Breast epithelium (tissue), 4 donors: ENCODE results near the gene KCNK15. TPM values are rescaled to one million over a fixed set of nuclear protein-coding genes. Genes with fewer than 3 reads are reported as not detected.

Experiments used
- DNase-seq, 2 donors: peaks; one replicate each; pipeline ENCODE4 v3.0.0-alpha.2; 2019; ENCODE audit warnings: low spot score in 2 of 2
- H3K27ac ChIP-seq, 2 donors: fragments of 200-600 bp; sonication (generic) in 1 of 2; one replicate each; pipeline ENCODE4 v1.5.1; 2016 to 2019; ENCODE audit warnings: mild to moderate bottlenecking in 1 of 2
- H3K27me3 ChIP-seq, 2 donors: fragments of 200-600 bp; sonication (generic) in 1 of 2; one replicate each; pipeline versions ENCODE4 v1.5.1 to v1.6.0; 2017 to 2019; ENCODE audit warnings: control low read depth in 1 of 2, mild to moderate bottlenecking in 1 of 2
- H3K36me3 ChIP-seq: fragments of 200-600 bp; one replicate; pipeline ENCODE4 v1.5.1; 2019
- H3K4me1 ChIP-seq, 2 donors: fragments of 200-600 bp; sonication (generic); one replicate each; pipeline ENCODE4 v1.5.1; 2016 to 2019; ENCODE audit warnings: control low read depth in 1 of 2
- H3K4me3 ChIP-seq, 3 donors: fragments of 200-600 bp; sonication (generic); 1 replicate in 2 of 3; 2 replicates in 1 of 3; pipeline ENCODE4 v1.5.1; 2016 to 2019; ENCODE audit warnings: mild to moderate bottlenecking in 3 of 3, moderate library complexity in 2 of 3
- H3K9me3 ChIP-seq, 2 donors: fragments of 200-600 bp; sonication (generic) in 1 of 2; one replicate each; pipeline ENCODE4 v1.5.1; 2016 to 2019; ENCODE audit warnings: control low read depth in 1 of 2
- POLR2A ChIP-seq: fragments of 450-650 bp; IDR thresholded peaks from one replicate; pipeline ENCODE4 v1.6.1; 2016; ENCODE audit warnings: antibody characterized with exemption, mild to moderate bottlenecking, moderate library complexity
- POLR2AphosphoS5 ChIP-seq, 3 donors: sonication (generic); formaldehyde crosslinking; IDR thresholded peaks; one replicate each; pipeline ENCODE4 v1.6.1; 2017; ENCODE audit warnings: antibody characterized with exemption in 3 of 3
- intact Hi-C: fragments of 100-400 bp; cut with DNase I; formaldehyde crosslinking; loops from one replicate; pipeline ENCODE4 v1.15.1; 2023; ENCODE audit warnings: low total_unique reads
- total RNA-seq, 3 donors: library from RNA; depleted of rRNA; stranded (reverse); fragments of >200 nt; gene quantifications; one replicate each; pipeline ENCODE4 v1.1.0, GENCODE V29; 2016
- TF ChIP-seq, protein P1 (sequence below), 3 donors: fragments of 450-650 bp; IDR thresholded peaks; one replicate each; pipeline ENCODE4 v1.5.1; 2016 to 2017; ENCODE audit warnings: antibody characterized with exemption in 3 of 3, mild to moderate bottlenecking in 3 of 3, moderate library complexity in 3 of 3

The KCNK15 gene
- total RNA-seq, 3 donors from 2014 or later, result 5.0 to 7.3 (median 5.6) TPM

DNA sequence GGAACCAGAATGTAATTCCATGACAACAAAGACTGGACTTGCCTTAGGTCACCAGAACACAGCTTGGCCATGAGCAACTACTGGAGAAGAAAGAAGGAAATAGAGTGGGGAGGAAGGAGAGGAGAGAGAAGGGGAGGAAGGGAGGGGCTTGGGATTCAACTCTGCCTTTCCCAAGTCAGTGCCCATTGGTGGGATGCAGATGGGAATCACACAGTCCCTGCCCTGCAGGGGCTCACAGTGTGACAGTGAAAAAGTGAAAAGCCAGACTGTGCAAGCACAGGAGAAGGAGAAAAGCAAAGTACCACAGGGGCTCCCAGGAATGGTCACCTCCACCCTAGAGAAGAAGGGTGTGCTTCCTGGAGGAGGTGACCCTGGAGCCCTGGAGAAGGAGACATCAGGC lies 50.6 kb downstream of the KCNK15 start:
- TF ChIP-seq POLR2AphosphoS5 (IDR thresholded peaks at IDR 0.05) (no peak), POLR2A (no peak)
- TF ChIP-seq, protein P1, sequence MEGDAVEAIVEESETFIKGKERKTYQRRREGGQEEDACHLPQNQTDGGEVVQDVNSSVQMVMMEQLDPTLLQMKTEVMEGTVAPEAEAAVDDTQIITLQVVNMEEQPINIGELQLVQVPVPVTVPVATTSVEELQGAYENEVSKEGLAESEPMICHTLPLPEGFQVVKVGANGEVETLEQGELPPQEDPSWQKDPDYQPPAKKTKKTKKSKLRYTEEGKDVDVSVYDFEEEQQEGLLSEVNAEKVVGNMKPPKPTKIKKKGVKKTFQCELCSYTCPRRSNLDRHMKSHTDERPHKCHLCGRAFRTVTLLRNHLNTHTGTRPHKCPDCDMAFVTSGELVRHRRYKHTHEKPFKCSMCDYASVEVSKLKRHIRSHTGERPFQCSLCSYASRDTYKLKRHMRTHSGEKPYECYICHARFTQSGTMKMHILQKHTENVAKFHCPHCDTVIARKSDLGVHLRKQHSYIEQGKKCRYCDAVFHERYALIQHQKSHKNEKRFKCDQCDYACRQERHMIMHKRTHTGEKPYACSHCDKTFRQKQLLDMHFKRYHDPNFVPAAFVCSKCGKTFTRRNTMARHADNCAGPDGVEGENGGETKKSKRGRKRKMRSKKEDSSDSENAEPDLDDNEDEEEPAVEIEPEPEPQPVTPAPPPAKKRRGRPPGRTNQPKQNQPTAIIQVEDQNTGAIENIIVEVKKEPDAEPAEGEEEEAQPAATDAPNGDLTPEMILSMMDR (IDR thresholded peaks at IDR 0.05), result no peak
- no peak overlapping the region for H3K27ac ChIP-seq
- no peaks in the 10 kb centered on the region for H3K4me1 ChIP-seq
- intact Hi-C loops, result no loop called here
- DNase-seq, result no peak
- H3K4me3 ChIP-seq, result no peak overlapping the region
- peaks cover 0 to 4% of the 10 kb centered on the region in 2 donors for H3K27me3 ChIP-seq
- no peaks in the 10 kb centered on the region for H3K36me3 ChIP-seq
- H3K9me3 ChIP-seq, result no peaks in the 10 kb centered on the region

DNA sequence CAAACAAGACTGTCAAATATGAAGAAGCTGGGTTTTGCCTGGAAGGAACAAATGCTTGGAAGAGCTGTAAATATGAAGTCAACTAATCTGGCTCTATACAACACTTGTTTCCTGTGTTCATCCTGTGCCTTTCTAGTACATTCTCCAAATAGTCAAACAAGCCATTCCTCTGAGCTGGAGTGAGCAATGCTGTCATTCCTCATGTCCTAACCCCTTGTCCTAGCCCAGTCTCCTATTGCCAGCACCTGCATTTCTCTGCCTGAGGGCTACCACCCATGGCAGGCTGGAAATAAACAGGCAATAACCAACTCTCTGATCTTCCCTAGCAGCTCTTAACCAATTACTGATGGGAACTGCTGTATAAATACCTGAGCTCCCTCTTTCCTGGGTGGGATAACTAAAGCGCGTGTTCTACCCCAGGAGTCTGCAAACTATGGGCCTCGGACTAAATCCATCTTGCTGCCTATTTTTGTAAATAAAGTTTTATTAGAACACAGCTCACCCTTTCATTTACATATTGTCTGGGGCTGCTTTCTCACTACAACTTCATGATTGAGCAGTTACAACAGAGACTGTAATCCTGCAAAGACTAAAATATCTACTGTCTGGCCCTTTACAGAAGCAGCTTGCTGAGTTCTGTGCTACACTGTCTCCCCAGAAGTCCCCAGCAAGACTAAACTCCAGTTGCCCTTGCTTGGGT lies 51.2 kb downstream of the KCNK15 start:
- Histone ChIP-seq H3K27me3 (peaks cover 0 to 4% of the 10 kb centered on the region in 2 donors), H3K36me3 (no peaks in the 10 kb centered on the region), H3K4me1 (no peaks in the 10 kb centered on the region), H3K27ac (no peak overlapping the region), H3K4me3 (no peak overlapping the region), H3K9me3 (no peaks in the 10 kb centered on the region)
- intact Hi-C loops, result no loop called here
- no peak for DNase-seq
- TF ChIP-seq POLR2AphosphoS5 (IDR thresholded peaks at IDR 0.05) (no peak), POLR2A (no peak)
- TF ChIP-seq, protein P1 (IDR thresholded peaks at IDR 0.05), result no peak

DNA sequence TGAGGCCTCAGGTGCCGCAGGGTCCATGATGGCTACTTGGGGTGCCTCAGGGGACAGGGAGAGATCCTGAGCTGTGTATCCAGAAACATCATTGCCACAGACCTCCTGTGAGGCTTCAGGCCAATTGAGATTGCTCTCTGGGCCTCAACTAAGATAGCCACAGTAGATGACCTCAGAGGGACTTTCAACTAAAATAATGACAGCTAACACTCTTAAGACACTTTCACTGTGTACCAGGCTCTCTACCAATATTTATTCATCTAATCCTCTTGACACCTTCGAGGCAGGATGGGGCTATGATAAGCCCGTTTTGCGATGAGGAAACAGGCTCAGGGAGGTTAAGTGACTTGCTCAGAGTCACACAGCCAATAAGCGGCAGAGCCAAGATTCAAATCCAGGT lies 54.0 kb downstream of the KCNK15 start:
- no peaks in the 10 kb centered on the region for H3K9me3 ChIP-seq
- DNase-seq, result no peak
- no peak overlapping the region for H3K4me3 ChIP-seq
- no peak overlapping the region for H3K27ac ChIP-seq
- H3K4me1 ChIP-seq, result no peaks in the 10 kb centered on the region
- intact Hi-C loops, result no loop called here
- no peak for TF ChIP-seq POLR2AphosphoS5 (IDR thresholded peaks at IDR 0.05)
- TF ChIP-seq, protein P1 (IDR thresholded peaks at IDR 0.05), result no peak
- TF ChIP-seq POLR2A, result no peak
- peaks cover 0 to 4% of the 10 kb centered on the region in 2 donors for H3K27me3 ChIP-seq
- no peaks in the 10 kb centered on the region for H3K36me3 ChIP-seq

DNA sequence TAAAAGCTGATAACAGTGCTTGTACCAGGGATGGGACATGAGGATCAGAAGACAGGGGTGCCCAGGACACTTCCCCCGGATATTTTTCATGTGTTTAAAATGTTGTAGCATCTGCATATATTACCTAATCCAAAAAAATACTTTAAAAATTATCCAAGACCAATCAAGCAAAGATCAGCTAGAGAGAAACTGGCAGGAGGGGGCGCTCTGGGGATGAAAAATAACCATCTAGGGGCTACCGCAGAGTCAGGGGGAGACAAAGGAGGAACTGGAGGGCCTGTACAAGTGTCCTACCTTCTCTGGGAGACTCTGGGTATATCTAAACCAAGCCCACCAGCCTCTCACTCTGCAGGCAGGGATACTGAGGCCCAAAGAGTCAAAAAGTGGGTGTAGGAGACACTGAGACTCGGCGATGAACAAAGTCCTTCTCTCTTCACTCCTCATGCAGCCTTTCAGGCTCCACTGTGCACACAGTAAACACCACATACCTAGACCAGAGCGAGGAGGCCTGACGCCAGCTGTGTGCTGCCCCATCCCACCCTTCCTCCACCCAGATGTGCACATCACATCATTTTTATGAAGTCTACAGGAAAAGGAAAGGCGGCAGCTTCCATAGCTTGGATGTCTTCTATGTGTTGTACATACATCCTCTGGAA lies 54.9 kb downstream of the KCNK15 start:
- Histone ChIP-seq H3K4me1 (no peaks in the 10 kb centered on the region), H3K9me3 (no peaks in the 10 kb centered on the region), H3K36me3 (no peaks in the 10 kb centered on the region), H3K27me3 (peaks cover 0 to 8% of the 10 kb centered on the region in 2 donors), H3K4me3 (no peak overlapping the region), H3K27ac (no peak overlapping the region)
- TF ChIP-seq POLR2A, result no peak
- TF ChIP-seq, protein P1 (IDR thresholded peaks at IDR 0.05), result no peak
- no peak for TF ChIP-seq POLR2AphosphoS5 (IDR thresholded peaks at IDR 0.05)
- DNase-seq, result no peak
- intact Hi-C loops, result no loop called here

Other genes starting within 250 kb of the KCNK15 start
- 100 to 1,000 TPM in 2 of 3 donors, 10 to 100 TPM in 1; 91.1 to 254 (median 100) TPM for gene SERINC3, start 223.8 kb upstream of the KCNK15 start, total RNA-seq
- gene PKIG, start 163.3 kb upstream of the KCNK15 start, total RNA-seq, result 100 to 1,000 TPM in 1 of 3 donors, 10 to 100 TPM in 2; 59.9 to 102 (median 99.1) TPM
- gene ADA, start 94.2 kb upstream of the KCNK15 start, total RNA-seq, result 10 to 100 TPM in 2 of 3 donors, 1 to 10 TPM in 1; 5.7 to 46.2 (median 11.5) TPM
- gene CCN5, start 30.5 kb upstream of the KCNK15 start, total RNA-seq, result 1,000 to 10,000 TPM in 1 of 3 donors, 10 to 100 TPM in 2; 16.1 to 1,283 (median 39.0) TPM
- gene RIMS4, start 64.7 kb downstream of the KCNK15 start, total RNA-seq, result 1 to 10 TPM in 1 of 3 donors, under 1 TPM in 2; 0.66 to 1.8 (median 0.96) TPM
- 100 to 1,000 TPM; 125 to 155 (median 139) TPM for gene YWHAB, start 139.8 kb downstream of the KCNK15 start, total RNA-seq
- gene PABPC1L, start 164.2 kb downstream of the KCNK15 start, total RNA-seq, result 10 to 100 TPM in 2 of 3 donors, 1 to 10 TPM in 1; 6.9 to 55.3 (median 28.8) TPM
- 10 to 100 TPM; 14.6 to 21.0 (median 20.3) TPM for gene TOMM34, start 214.5 kb downstream of the KCNK15 start, total RNA-seq
- 10 to 100 TPM; 33.1 to 35.3 (median 34.7) TPM for gene STK4, start 220.6 kb downstream of the KCNK15 start, total RNA-seq